ENCODE data around the gene SAMD4B. TPM values are rescaled to one million over a fixed set of nuclear protein-coding genes. Genes with fewer than 3 reads are reported as not detected.

SAMD4B gene
- total RNA-seq, 1 experiment from 2014 or later: 80.4 TPM

- POLR2A ChIA-PET (ENCODE audit: unreplicated experiment): no interaction called here
- H3K27me3 ChIP-seq (ENCODE audit: low read length): no peaks in the 10 kb centered on the region
- H3K4me3 ChIP-seq (ENCODE audit: low read length): peak overlapping the region; percentile 82
- H4K20me1 ChIP-seq (ENCODE audit: low read length): no peaks in the 10 kb centered on the region
- H3F3A ChIP-seq (ENCODE audit: low read length, unreplicated experiment): no peaks in the 10 kb centered on the region
- no TSS peak for BruUV-seq (replicated peaks)
- no peak overlapping the region for H3K9ac ChIP-seq (ENCODE audit: low read length)
- CTCF ChIA-PET: no interaction called here
- intact Hi-C loops (cut with micrococcal nuclease): no loop called here
- H3K36me3 ChIP-seq (ENCODE audit: low read depth, low read length): no peaks in the 10 kb centered on the region
- no peak overlapping the region for H2AFZ ChIP-seq (ENCODE audit: low read length)
- H3K4me2 ChIP-seq (ENCODE audit: low read length): peak overlapping the region; percentile 89
- H3K79me2 ChIP-seq (ENCODE audit: low read length): peaks cover 12% of the 10 kb centered on the region; the same call in 1 of the 2 replicates
- TF ChIP-seq CTCF (conservative IDR thresholded peaks at IDR 0.05; ENCODE audit: low read depth, low read length): no peak
- no peak for TF ChIP-seq EZH2phosphoT487 (IDR thresholded peaks at IDR 0.05; ENCODE audit: borderline replicate concordance, low read length)
- no peaks in the 10 kb centered on the region for H3K9me2 ChIP-seq (replicated peaks; ENCODE audit: low read length)
- H3K4me1 ChIP-seq (ENCODE audit: insufficient read depth, low read length): 0 out of 2 replicates have a peak, but pooled peaks cover 4% of the 10 kb centered on the region
- ATAC-seq (no peak), DNase-seq (no peak)
- H3K27ac ChIP-seq (ENCODE audit: low read length): no peak overlapping the region
- no peaks in the 10 kb centered on the region for H3K9me3 ChIP-seq (ENCODE audit: low read length)
Measured at GRCh38 chr19:39319098-39319891, 22.9 kb upstream of the SAMD4B start.

- ATAC-seq (no peak), DNase-seq (no peak)
- H3K4me3 ChIP-seq (ENCODE audit: low read length): peak overlapping the region; percentile 82
- no peaks in the 10 kb centered on the region for H4K20me1 ChIP-seq (ENCODE audit: low read length)
- no peaks in the 10 kb centered on the region for H3K9me3 ChIP-seq (ENCODE audit: low read length)
- peak overlapping the region; percentile 86; the same call in 1 of the 2 replicates for H2AFZ ChIP-seq (ENCODE audit: low read length)
- H3K9me2 ChIP-seq (replicated peaks; ENCODE audit: low read length): no peaks in the 10 kb centered on the region
- 0 out of 2 replicates have a peak, but pooled peaks cover 4% of the 10 kb centered on the region for H3K4me1 ChIP-seq (ENCODE audit: insufficient read depth, low read length)
- BruUV-seq (replicated peaks): no TSS peak
- no peak overlapping the region for H3K27ac ChIP-seq (ENCODE audit: low read length)
- no peaks in the 10 kb centered on the region for H3K36me3 ChIP-seq (ENCODE audit: low read depth, low read length)
- TF ChIP-seq EZH2phosphoT487 (IDR thresholded peaks at IDR 0.05; ENCODE audit: borderline replicate concordance, low read length): no peak
- no peak for TF ChIP-seq EZH2 (IDR thresholded peaks at IDR 0.05; ENCODE audit: low read length, unreplicated experiment)
- no peak for TF ChIP-seq CTCF (conservative IDR thresholded peaks at IDR 0.05; ENCODE audit: low read depth, low read length)
- peak overlapping the region; percentile 89 for H3K4me2 ChIP-seq (ENCODE audit: low read length)
- peaks cover 12% of the 10 kb centered on the region; the same call in 1 of the 2 replicates for H3K79me2 ChIP-seq (ENCODE audit: low read length)
- no peaks in the 10 kb centered on the region for H3K27me3 ChIP-seq (ENCODE audit: low read length)
- POLR2A ChIA-PET (ENCODE audit: unreplicated experiment): no interaction called here
- H3K9ac ChIP-seq (ENCODE audit: low read length): peak overlapping the region; percentile 58; the same call in 1 of the 2 replicates
- intact Hi-C loops (cut with micrococcal nuclease): loop anchor here (10.0 kb wide), 1 partner anchor 355 kb away; no protein-coding TSS in a partner anchor
- no peaks in the 10 kb centered on the region for H3F3A ChIP-seq (ENCODE audit: low read length, unreplicated experiment)
- CTCF ChIA-PET: no interaction called here
Measured at GRCh38 chr19:39319892-39320248, 22.4 kb upstream of the SAMD4B start.

Measured in PC-3 (cell line).